KOPT-K1 (cell line): ENCODE results near the gene GPER1.

Experiments used
- H3K27ac ChIP-seq: fragments of 200-600 bp; sonication (generic); 2 replicates; pipeline ENCODE4 v1.5.1; 2016; ENCODE audit warnings: antibody characterized with exemption, mild to moderate bottlenecking, low read depth, low read length; ENCODE audit not compliant: poor library complexity, severe bottlenecking
- H3K36me3 ChIP-seq: fragments of 200-600 bp; sonication (generic); 2 replicates; pipeline ENCODE4 v1.5.1; 2017; ENCODE audit warnings: antibody characterized with exemption, mild to moderate bottlenecking, low read length, moderate library complexity; ENCODE audit not compliant: insufficient read depth
- H3K9me3 ChIP-seq: fragments of 200-600 bp; sonication (generic); 2 replicates; pipeline ENCODE4 v1.5.1; 2017; ENCODE audit warnings: antibody characterized with exemption, low read length, mild to moderate bottlenecking; ENCODE audit not compliant: insufficient read depth, poor library complexity, severe bottlenecking

GPER1 gene

DNA sequence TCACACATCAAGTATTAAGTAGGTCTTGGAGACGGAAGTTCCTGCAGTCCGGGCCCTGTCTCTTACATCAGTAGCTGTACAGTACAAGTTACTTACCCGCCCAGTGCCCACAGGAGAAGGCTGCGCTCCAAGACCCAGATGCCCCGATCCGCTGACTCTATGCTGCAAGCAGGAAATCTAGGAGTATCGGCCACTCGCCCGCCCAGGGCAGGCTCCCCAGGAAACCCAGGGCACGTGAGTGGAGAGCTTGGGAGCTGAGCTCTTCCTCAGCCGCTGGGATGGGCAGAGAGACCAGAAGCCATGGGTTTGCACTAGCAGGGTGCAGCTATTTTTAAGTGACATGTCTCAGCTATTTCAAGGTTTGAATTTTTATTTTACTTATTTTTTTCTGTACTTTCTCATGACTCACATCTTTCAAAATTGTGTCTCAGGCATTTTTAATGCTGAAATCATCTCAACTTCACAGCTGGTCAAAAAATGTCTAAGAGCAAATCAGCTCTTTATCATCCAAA is 1.9 kb upstream of the GPER1 start:
- H3K27ac ChIP-seq: no peak overlapping the region
- no peaks in the 10 kb centered on the region for H3K9me3 ChIP-seq
- no peaks in the 10 kb centered on the region for H3K36me3 ChIP-seq

DNA sequence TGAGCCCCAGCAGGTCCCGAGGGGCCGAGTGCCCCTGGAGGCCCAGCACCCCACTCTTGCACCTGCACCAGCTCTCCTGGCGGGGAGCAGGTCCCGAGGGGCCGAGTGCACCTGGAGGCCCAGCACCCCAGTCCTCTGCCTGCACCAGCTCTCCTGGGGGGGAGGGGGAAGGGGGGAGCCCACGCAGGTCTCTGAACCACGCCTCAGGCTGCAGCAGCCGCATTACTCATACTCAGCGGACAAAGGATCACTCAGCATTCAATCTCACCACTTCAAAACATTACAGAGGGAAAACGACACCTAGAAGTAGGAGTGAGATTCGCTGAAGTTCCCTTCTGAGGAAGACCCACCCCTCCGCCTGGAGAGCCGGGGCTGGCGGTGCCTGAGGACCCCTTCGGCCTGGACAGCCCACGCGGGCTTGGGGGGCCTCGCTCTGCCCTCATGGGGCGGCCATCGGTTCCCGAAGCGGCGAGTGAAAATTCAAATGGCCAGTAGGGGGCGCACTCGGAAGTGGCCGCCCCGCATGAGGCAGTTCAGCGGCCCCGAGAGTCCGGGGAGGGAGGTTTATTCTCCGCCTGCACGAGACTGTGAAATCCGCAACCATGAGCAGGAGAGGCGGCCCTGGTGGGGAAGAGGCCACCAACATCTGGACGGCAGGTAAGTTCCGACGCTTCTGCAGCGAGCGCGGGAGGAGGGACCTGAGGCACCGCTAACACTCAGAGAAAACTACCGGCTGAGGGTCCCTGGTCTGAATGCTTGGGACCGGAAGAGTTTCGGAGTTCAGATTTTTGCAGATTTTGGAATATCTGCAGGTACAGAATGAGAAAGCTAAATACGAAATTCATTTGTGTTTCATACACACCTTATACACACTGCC is 1.1 kb upstream of the GPER1 start:
- no peak overlapping the region for H3K27ac ChIP-seq
- H3K36me3 ChIP-seq: peaks cover under 1% of the 10 kb centered on the region; the same call in 1 of the 2 replicates
- H3K9me3 ChIP-seq: no peaks in the 10 kb centered on the region

DNA sequence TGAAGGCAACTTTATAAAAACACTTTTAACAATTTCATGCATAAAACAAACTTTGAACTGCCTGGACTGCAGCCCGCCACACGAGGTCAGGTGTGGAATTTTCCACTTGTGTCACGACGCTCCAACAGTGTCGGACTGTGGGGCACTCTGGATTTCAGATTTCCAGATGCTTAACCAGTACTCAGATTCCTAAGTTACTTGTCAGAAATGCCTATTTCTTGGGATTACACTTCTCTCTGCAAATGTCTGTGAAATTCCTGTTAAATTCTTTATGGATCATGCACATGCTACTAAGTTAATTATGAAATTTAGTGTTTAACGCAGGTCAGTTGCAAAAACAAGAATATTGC is 473 bp upstream of the GPER1 start:
- H3K9me3 ChIP-seq: no peaks in the 10 kb centered on the region
- peaks cover 6% of the 10 kb centered on the region; the same call in 1 of the 2 replicates for H3K36me3 ChIP-seq
- no peak overlapping the region for H3K27ac ChIP-seq

DNA sequence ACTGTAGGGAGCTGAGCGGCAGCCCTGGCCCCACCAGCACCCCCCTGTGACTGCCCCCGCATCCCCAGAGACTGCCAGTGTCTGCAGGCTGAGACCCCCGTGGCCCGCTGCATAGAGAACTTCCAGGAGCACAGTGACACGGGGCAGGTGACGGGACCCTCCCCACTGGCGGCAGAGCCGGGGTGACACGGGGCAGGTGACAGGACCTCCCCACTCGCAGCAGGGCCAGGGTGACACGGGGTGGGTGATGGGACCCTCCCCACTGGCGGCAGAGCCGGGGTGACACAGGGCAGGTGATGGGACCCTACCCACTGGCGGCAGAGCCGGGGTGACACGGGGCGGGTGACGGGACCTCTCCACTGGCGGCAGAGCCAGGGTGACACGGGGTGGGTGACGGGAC is 2.3 kb downstream of the GPER1 start:
- Histone ChIP-seq H3K9me3 (no peaks in the 10 kb centered on the region), H3K36me3 (peaks cover 6% of the 10 kb centered on the region; the same call in 1 of the 2 replicates), H3K27ac (no peak overlapping the region)

DNA sequence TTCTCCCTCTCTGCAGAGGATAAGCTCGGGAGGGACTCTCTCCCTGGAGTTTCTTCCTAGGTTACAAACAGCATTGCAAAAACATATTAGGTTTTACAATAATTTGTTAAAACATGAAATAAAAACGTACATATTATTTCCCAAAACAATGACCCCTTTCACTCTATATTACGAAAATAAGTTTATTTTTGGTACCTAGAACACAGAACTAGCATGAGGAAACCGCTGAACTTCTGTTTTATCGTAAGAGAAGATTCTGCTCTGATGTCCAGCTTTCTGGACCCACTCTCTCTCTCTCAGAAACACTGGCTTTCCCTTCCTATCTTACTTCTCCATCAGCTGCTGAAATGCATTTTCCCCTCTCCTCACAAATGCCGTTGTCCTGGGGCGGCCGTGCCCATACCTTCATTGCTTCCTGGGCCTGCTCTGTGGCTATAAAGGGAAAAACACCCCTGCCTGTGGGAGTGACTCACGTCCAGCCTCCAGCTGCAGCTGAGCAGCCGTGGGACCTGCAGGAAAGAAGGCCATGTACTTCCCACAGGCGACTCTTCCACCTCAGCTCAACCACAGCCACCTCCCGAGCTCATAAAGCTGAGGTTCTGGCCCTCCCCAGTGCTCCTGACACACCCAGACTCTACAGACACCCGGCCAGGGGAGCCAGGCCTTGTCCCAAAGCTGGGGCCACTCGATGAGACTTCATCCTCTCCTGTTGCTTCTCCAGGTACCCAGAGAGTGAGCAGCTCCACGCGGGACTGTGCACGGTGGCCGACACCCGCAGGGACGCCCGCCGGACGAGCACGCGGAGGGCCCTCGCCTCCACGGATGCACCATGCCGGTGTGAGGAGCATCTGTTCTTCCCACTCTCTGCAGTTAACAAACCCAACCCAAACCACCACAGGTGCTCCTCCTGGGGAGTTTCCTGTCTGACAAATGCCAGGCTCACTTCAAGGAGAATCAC is 3.1 kb downstream of the GPER1 start:
- Histone ChIP-seq H3K36me3 (peaks cover 6% of the 10 kb centered on the region; the same call in 1 of the 2 replicates), H3K27ac (no peak overlapping the region), H3K9me3 (no peaks in the 10 kb centered on the region)

DNA sequence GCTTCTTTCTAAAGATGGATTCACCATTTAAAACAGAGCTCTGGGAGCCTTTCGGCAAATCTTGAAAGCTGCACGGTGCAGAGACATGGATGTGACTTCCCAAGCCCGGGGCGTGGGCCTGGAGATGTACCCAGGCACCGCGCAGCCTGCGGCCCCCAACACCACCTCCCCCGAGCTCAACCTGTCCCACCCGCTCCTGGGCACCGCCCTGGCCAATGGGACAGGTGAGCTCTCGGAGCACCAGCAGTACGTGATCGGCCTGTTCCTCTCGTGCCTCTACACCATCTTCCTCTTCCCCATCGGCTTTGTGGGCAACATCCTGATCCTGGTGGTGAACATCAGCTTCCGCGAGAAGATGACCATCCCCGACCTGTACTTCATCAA is 3.7 kb downstream of the GPER1 start:
- H3K9me3 ChIP-seq: no peaks in the 10 kb centered on the region
- H3K27ac ChIP-seq: no peak overlapping the region
- H3K36me3 ChIP-seq: peaks cover 6% of the 10 kb centered on the region; the same call in 1 of the 2 replicates

DNA sequence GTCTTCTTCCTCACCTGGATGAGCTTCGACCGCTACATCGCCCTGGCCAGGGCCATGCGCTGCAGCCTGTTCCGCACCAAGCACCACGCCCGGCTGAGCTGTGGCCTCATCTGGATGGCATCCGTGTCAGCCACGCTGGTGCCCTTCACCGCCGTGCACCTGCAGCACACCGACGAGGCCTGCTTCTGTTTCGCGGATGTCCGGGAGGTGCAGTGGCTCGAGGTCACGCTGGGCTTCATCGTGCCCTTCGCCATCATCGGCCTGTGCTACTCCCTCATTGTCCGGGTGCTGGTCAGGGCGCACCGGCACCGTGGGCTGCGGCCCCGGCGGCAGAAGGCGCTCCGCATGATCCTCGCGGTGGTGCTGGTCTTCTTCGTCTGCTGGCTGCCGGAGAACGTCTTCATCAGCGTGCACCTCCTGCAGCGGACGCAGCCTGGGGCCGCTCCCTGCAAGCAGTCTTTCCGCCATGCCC is 4.3 kb downstream of the GPER1 start:
- H3K36me3 ChIP-seq: peaks cover 6% of the 10 kb centered on the region; the same call in 1 of the 2 replicates
- H3K9me3 ChIP-seq: no peaks in the 10 kb centered on the region
- H3K27ac ChIP-seq: no peak overlapping the region

DNA sequence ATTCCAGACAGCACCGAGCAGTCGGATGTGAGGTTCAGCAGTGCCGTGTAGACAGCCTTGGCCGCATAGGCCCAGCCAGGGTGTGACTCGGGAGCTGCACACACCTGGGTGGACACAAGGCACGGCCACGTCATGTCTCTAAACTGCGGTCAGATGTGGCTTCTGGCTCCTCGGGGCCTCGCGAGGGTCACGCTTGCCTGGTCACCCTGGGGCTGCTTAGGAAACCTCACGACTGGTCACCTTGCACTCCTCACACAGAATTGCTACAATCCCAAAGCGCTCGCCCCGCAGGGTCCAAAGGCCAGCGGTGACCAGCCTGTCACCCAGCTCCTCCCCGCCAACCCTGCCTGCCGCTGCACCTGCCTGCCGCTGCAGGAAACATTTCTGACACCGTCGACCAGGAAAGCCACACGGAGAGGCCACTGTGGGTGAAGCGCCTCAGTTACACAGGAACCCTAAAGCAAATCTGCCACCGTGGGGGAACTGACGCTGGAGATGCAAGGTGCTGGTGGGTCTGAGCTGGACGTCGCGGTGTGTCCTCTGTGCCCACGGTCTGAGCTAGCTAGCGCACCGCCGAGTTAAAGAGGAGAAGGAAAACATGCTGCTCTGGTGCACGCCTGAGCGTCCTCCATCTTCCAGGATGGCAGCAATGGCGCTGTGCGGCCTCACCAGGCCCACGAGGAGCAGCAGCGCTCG is 5.0 kb downstream of the GPER1 start:
- no peak overlapping the region for H3K27ac ChIP-seq
- H3K36me3 ChIP-seq: peaks cover 6% of the 10 kb centered on the region; the same call in 1 of the 2 replicates
- H3K9me3 ChIP-seq: no peaks in the 10 kb centered on the region

DNA sequence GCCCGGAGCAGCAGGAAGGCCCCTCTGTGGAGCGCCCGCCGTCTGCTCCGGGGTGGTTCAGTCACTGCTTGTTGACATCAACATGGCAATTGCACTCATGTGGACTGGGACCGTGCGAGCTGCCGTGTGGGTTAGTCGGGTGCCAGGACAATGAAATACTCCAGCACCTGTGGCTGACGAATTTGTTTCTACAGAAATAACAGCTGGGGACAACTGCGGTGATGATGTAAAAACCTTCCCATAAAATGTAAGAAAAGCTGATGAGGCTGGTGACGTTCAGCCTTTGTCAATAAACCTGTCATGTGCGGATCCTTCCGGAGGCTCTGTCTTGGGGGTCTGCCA is 5.6 kb downstream of the GPER1 start:
- Histone ChIP-seq H3K9me3 (no peaks in the 10 kb centered on the region), H3K36me3 (peaks cover 6% of the 10 kb centered on the region; the same call in 1 of the 2 replicates), H3K27ac (no peak overlapping the region)

DNA sequence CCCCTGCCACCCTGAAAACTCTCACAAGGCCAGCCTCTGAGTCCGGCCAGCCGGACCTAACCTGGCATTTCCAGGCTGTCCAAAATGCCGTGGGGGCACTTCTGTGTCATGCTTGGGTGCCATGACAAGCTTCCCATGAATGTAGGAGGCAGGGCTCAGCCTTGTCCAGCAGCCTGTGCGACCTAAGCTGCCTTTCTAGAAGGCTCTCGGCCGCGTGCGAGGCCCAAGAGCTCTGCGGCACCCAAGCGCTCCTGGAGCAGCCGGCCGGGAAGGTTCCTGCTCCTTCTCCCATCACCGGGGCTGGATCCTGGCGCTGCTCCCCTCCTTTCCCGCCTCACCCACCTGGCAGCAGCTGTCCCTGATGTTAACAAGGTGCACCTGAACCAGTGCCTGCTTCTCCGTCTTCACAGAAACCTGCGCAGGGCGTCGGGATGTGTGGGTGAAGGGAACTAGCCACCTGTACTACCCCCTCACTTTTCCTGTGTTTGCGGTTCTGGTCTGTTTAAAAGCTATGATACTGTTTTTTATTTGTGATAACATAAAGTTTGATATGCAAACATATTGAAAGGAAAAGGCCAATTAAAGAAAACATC is 6.1 kb downstream of the GPER1 start:
- Histone ChIP-seq H3K36me3 (peaks cover 6% of the 10 kb centered on the region; the same call in 1 of the 2 replicates), H3K9me3 (no peaks in the 10 kb centered on the region), H3K27ac (no peak overlapping the region)

DNA sequence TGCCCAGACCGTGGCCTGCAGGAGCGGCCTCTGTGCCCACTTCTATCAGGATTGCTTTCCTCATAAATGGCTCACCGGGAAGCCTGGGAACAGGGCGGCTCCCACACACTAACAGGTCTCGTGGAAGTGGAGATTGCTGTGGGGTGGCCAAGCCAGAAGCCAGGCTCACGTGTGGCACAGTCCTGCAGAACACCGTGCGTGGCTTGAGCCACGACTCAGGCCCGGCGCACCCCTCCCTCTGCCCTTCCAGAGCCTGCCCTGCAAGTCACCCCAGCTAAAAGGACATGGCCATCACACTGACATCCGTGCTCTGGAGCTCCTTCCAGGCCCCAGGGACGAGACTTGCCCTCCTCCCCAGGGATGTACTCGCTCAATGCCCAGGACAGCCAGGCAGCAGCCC is 7.0 kb downstream of the GPER1 start:
- Histone ChIP-seq H3K36me3 (peaks cover 6% of the 10 kb centered on the region; the same call in 1 of the 2 replicates), H3K27ac (no peak overlapping the region), H3K9me3 (no peaks in the 10 kb centered on the region)

DNA sequence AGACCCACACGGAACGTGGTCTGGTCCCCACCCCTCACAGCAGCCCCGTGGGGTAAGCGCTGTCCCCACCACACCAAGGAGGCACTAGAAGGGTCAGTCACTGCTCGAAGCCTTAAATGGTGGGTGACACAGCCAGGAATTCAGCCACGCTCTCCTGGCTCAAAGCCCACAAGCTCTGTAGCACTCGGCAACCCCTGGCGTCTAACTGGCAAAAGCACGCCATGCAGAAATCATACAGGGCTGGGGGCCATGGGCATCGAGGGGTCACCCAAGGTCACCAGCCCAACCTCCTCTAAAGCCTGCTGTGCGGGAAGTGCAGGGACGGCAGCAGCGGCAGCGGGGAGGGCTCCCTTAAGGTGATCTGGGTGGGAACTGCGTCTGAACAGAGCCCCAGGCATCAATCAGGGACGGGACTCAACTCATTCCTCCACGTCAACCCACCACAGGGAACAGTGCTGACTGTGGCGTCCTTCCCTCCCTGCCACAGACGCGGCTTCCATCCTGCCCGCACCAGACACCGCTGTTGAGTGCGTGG is 7.8 kb downstream of the GPER1 start:
- peaks cover 6% of the 10 kb centered on the region; the same call in 1 of the 2 replicates for H3K36me3 ChIP-seq
- no peak overlapping the region for H3K27ac ChIP-seq
- no peaks in the 10 kb centered on the region for H3K9me3 ChIP-seq

DNA sequence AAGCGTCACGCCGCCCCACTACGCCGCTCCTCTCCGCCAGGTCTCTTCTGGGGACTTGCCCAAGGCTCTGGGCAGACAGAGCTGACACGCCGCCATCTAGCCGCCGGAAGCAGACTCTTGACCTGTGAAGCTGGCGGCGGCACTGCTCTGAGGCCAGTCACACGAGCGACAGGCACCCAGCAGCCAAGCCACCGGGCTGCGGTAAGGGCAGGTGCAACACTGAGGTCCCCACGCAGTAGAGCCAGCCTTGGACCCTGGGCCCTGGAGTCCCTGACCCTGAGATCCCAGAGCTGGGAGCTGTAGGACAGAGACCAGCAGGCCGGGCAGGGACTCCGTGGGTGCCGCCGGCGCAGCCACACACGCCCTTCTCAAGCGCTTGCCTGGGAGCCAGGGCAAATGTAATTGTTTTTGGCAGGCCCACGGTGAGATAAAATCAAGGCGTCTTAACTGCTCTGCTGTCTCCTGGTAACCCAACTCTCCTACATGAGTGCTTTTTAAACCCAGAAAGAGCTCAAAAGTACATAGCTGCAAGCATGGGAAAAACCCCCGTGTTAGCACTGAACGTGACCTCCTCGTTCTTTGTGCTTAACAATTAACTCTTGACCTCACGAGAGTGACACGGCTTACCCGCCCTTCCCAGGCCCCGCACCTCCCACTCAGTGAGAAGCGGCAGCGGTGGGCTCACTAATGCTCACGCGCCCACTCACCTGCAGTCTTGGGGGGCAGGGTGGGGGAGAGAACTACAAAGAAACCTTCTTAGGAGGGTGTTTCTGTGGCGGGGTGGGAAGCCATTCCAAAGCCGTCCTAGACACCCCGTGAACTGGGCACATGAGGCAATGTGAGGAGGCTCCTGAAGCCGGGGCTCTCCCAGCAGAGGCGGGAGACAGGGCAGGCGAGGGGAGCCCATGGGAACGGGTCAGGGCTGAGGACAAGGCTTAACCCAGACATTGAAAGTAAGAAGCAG is 8.5 kb downstream of the GPER1 start:
- Histone ChIP-seq H3K9me3 (no peaks in the 10 kb centered on the region), H3K36me3 (peaks cover 6% of the 10 kb centered on the region; the same call in 1 of the 2 replicates), H3K27ac (no peak overlapping the region)
